ENCODE data around the gene CWC25. TPM values are rescaled to one million over a fixed set of nuclear protein-coding genes. Genes with fewer than 3 reads are reported as not detected.

The CWC25 gene
- total and polyA plus RNA-seq, 9 of the 15 experiments (the other 6 are each of a cell fraction or from before 2014, with no cell fraction given): 16.5 to 27.4 (median 23.0) TPM

DNA sequence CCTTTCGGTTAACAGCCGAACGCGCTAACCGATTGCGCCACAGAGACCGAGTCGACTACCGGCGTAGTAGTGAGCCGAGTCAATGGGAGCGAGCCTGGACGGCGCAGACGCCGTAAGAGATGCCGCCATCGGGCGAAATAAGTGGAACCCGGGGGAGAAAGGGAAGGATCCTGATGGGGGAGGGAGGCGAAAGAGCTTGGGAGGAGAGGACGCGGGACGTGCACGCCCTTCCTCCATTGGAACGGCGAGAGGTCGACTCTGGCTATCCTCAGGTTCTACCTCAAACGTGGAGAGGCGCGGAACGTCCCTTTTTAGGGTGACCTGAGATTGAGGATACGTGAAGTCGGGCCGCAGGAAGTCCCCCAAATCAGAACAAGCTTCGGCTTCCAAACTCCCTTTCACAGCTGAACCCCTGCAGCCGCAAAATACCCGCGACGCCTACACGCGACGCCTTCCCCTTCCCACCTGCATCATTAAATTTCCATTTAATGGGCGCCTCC lies 73.3 kb downstream of the CWC25 start (continued):
- TF ChIP-seq IFI16 (CRISPR knock-in tag; IDR thresholded peaks at IDR 0.05) (no peak), ILF3 (IDR thresholded peaks at IDR 0.05; ENCODE audit: borderline replicate concordance) (no peak), POLR2AphosphoS2 (IDR thresholded peaks at IDR 0.05; ENCODE audit: low read length) (0 out of 2 replicates have a peak, but pooled peaks have one; percentile 30), ZNF79 (CRISPR knock-in tag; IDR thresholded peaks at IDR 0.05; ENCODE audit: low read depth) (no peak), RBM39 (optimal IDR thresholded peaks at IDR 0.05; ENCODE audit: low read depth, low read length) (no peak), RBBP5 (IDR thresholded peaks at IDR 0.05; ENCODE audit: borderline replicate concordance, insufficient read depth, low read length, poor library complexity, severe bottlenecking) (peak; percentile 26), SUPT5H (IDR thresholded peaks at IDR 0.05) (0 out of 2 replicates have a peak, but pooled peaks have one; percentile 45), MTA1 (IDR thresholded peaks at IDR 0.05; ENCODE audit: borderline replicate concordance) (0 out of 2 replicates have a peak, but pooled peaks have one; percentile 17), MAZ (CRISPR knock-in tag; conservative IDR thresholded peaks at IDR 0.05 in 1 of 2, IDR thresholded peaks at IDR 0.05 in 1 of 2) (peak in 1 of 2 experiments; percentile 27; a peak in 1 of 4 replicates), SP1 (CRISPR knock-in tag; IDR thresholded peaks at IDR 0.05) (no peak), E2F5 (CRISPR knock-in tag; IDR thresholded peaks at IDR 0.05) (no peak), ZNF766 (CRISPR knock-in tag; conservative IDR thresholded peaks at IDR 0.05) (no peak), CEBPB (tag; IDR thresholded peaks at IDR 0.05) (peak; percentile 94), TEAD4 (IDR thresholded peaks at IDR 0.05; ENCODE audit: low read length) (peak; percentile 78), TEAD4 (CRISPR knock-in tag; IDR thresholded peaks at IDR 0.05; ENCODE audit: borderline replicate concordance) (no peak), ZNF384 (IDR thresholded peaks at IDR 0.05; ENCODE audit: low read depth, low read length) (peak; percentile 93), ADNP (tag; IDR thresholded peaks at IDR 0.05) (peak; percentile 84), ELF2 (CRISPR knock-in tag; IDR thresholded peaks at IDR 0.05) (no peak), ZNF165 (CRISPR knock-in tag; IDR thresholded peaks at IDR 0.05; ENCODE audit: borderline replicate concordance) (no peak), PURB (CRISPR knock-in tag; IDR thresholded peaks at IDR 0.05; ENCODE audit: low read depth) (no peak), SPI1 (IDR thresholded peaks at IDR 0.05; ENCODE audit: borderline replicate concordance, low read depth, low read length) (0 out of 2 replicates have a peak, but pooled peaks have one; percentile 7), CREM (IDR thresholded peaks at IDR 0.05; ENCODE audit: low read depth) (peak; percentile 77), MCM5 (IDR thresholded peaks at IDR 0.05; ENCODE audit: low read depth) (no peak), ARNT (IDR thresholded peaks at IDR 0.05) (peak in 1 of 2 experiments; percentile 88; a peak in 2 of 4 replicates), RNF2 (IDR thresholded peaks at IDR 0.05) (peak; percentile 64; the same call in 1 of the 2 replicates), GTF2A2 (tag; IDR thresholded peaks at IDR 0.05) (no peak)
- TF ChIP-seq, protein P1, sequence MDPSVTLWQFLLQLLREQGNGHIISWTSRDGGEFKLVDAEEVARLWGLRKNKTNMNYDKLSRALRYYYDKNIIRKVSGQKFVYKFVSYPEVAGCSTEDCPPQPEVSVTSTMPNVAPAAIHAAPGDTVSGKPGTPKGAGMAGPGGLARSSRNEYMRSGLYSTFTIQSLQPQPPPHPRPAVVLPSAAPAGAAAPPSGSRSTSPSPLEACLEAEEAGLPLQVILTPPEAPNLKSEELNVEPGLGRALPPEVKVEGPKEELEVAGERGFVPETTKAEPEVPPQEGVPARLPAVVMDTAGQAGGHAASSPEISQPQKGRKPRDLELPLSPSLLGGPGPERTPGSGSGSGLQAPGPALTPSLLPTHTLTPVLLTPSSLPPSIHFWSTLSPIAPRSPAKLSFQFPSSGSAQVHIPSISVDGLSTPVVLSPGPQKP (CRISPR knock-in tag; IDR thresholded peaks at IDR 0.05): no peak
- TF ChIP-seq, protein P2, sequence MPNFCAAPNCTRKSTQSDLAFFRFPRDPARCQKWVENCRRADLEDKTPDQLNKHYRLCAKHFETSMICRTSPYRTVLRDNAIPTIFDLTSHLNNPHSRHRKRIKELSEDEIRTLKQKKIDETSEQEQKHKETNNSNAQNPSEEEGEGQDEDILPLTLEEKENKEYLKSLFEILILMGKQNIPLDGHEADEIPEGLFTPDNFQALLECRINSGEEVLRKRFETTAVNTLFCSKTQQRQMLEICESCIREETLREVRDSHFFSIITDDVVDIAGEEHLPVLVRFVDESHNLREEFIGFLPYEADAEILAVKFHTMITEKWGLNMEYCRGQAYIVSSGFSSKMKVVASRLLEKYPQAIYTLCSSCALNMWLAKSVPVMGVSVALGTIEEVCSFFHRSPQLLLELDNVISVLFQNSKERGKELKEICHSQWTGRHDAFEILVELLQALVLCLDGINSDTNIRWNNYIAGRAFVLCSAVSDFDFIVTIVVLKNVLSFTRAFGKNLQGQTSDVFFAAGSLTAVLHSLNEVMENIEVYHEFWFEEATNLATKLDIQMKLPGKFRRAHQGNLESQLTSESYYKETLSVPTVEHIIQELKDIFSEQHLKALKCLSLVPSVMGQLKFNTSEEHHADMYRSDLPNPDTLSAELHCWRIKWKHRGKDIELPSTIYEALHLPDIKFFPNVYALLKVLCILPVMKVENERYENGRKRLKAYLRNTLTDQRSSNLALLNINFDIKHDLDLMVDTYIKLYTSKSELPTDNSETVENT (CRISPR knock-in tag; IDR thresholded peaks at IDR 0.05): peak; percentile 37; the same call in 1 of the 2 replicates

Measured in K562 (cell line).